T follicular helper cell (primary cell): ENCODE measurements around the gene LRRC8C.
"Not testable (repeated sequence)": the region's sequence is repeated elsewhere in the genome, so short reads cannot be mapped to it uniquely, and the experiment has no call there.

Experiments
- DNase-seq: peaks from one replicate; pipeline ENCODE4 v3.0.0-alpha.2; 2020; ENCODE audit warnings: low read depth
- total RNA-seq, 2 experiments: gene quantifications; one replicate each; lab custom pipeline; 2026; lab: John Stamatoyannopoulos, UW

The LRRC8C gene
- total RNA-seq, result 157 to 249 reads per million in 2 experiments

GRCh38 chr1:89632657-89633247, at the start of gene LRRC8C:
LRRC8C (plus strand) TSS chr1:89633120; CDS start chr1:89686474, 53,354 bp downstream.
- peak; percentile 80 for DNase-seq

- DNase-seq, result no peak
Observed at GRCh38 chr1:89584211-89584610, 48.7 kb upstream of the LRRC8C start.

GRCh38 chr1:89584781-89585180, 48.1 kb upstream of the LRRC8C start:
- DNase-seq, result no peak

GRCh38 chr1:89587729-89588161, 45.2 kb upstream of the LRRC8C start:
- DNase-seq, result no peak

GRCh38 chr1:89588480-89588879, 44.4 kb upstream of the LRRC8C start:
- no peak for DNase-seq

- no peak for DNase-seq
Observed at GRCh38 chr1:89589515-89589914, 43.4 kb upstream of the LRRC8C start.

- DNase-seq, result no peak
Observed at GRCh38 chr1:89590341-89591080, 42.4 kb upstream of the LRRC8C start.

GRCh38 chr1:89592861-89593302, 40.0 kb upstream of the LRRC8C start:
- DNase-seq, result not testable (repeated sequence)

GRCh38 chr1:89594096-89594740, 38.7 kb upstream of the LRRC8C start:
- DNase-seq, result no peak

GRCh38 chr1:89596698-89597097, 36.2 kb upstream of the LRRC8C start:
- no peak for DNase-seq

GRCh38 chr1:89598450-89599331, 34.2 kb upstream of the LRRC8C start:
- DNase-seq, result no peak

- no peak for DNase-seq
Observed at GRCh38 chr1:89599332-89599630, 33.6 kb upstream of the LRRC8C start.

GRCh38 chr1:89600451-89601224, 32.3 kb upstream of the LRRC8C start:
- DNase-seq, result no peak

- DNase-seq, result no peak
Observed at GRCh38 chr1:89602871-89603404, 30.0 kb upstream of the LRRC8C start.

GRCh38 chr1:89603651-89604413, 29.1 kb upstream of the LRRC8C start:
- DNase-seq, result no peak

GRCh38 chr1:89604414-89604735, 28.5 kb upstream of the LRRC8C start:
- no peak for DNase-seq

GRCh38 chr1:89605692-89606091, 27.2 kb upstream of the LRRC8C start:
- no peak for DNase-seq

- no peak for DNase-seq
Observed at GRCh38 chr1:89606227-89606980, 26.5 kb upstream of the LRRC8C start.

GRCh38 chr1:89607156-89607555, 25.8 kb upstream of the LRRC8C start:
- peak; percentile 32 for DNase-seq
